GM19397 (cell line): ENCODE measurements around the gene PAGE4.
A peak's percentile ranks its signal among the peaks of the same experiment; 100 is the strongest.

Experiments used
- ATAC-seq: cut with Tn5 transposase; IDR thresholded peaks from one replicate; pipeline ENCODE4 v1.9.1; 2021; ENCODE audit warnings: mild to moderate bottlenecking, moderate library complexity; ENCODE audit not compliant: unreplicated experiment

The PAGE4 gene

GRCh38 chrX:49868739-49869138, 39.6 kb downstream of the PAGE4 start:
- ATAC-seq: no peak

GRCh38 chrX:49876750-49877149, 47.6 kb downstream of the PAGE4 start:
- ATAC-seq: no peak

DNA sequence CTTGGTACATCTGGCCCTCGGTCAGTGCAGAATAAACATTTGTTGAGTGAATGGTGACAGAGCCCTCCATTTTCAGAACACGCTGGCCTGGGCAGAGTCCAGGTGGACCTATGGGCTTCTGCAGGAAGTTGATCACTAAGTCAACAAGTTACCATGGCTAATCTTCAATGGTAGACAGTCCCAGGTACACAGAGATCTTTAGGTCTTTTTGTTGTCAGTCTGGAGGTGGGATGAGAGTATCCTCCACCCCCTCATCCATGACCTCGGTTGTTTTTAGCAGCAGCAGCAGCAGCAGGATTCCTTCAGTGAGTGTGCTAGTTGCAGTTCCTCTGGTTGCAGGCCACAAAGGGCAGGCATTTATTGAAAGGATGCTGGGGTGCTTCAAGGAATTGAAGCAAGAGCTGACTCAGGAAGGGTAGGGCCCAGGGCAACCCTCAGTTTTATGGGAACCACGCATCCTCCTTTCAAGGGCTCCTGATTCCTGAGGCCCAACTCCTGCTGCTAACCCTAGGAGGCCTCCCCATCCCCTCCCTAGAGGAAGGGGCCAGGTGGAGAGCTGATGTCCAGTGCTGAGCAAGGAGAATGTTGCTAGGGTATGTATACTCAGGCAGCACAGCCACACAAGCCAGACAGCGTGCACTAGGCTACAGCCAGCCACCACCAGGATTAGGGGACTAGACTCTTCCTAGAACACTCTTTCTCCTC, 48.4 kb downstream of the PAGE4 start:
- ATAC-seq: no peak

GRCh38 chrX:49878128-49878833, 49.2 kb downstream of the PAGE4 start:
- no peak for ATAC-seq

GRCh38 chrX:49878834-49879655, 49.9 kb downstream of the PAGE4 start, which contains the start of gene USP27X:
Gene USP27X, plus strand, starts transcription at chrX:49879484. Its CDS starts 824 bp downstream, at chrX:49880308.
- ATAC-seq: peak; percentile 98

DNA sequence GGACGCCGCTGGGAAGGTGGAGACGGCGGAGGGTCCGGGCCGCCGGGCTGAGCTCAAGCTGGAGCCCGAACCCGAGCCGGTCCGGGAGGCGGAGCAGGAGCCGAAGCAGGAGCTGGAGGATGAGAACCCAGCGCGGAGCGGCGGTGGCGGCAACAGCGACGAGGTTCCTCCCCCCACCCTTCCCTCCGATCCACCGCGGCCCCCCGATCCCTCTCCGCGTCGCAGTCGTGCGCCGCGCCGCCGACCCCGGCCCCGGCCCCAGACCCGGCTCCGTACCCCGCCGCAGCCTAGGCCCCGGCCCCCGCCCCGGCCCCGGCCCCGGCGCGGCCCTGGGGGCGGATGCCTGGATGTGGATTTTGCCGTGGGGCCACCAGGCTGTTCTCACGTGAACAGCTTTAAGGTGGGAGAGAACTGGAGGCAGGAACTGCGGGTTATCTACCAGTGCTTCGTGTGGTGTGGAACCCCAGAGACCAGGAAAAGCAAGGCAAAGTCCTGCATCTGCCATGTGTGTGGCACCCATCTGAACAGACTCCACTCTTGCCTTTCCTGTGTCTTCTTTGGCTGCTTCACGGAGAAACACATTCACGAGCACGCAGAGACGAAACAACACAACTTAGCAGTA, 50.7 kb downstream of the PAGE4 start:
- no peak for ATAC-seq

DNA sequence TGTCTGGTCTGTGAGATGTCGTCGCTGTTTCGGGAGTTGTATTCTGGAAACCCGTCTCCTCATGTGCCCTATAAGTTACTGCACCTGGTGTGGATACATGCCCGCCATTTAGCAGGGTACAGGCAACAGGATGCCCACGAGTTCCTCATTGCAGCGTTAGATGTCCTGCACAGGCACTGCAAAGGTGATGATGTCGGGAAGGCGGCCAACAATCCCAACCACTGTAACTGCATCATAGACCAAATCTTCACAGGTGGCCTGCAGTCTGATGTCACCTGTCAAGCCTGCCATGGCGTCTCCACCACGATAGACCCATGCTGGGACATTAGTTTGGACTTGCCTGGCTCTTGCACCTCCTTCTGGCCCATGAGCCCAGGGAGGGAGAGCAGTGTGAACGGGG, 51.6 kb downstream of the PAGE4 start:
- no peak for ATAC-seq
